HepG2 (cell line): ENCODE data around the gene ING5. TPM values are rescaled to one million over a fixed set of nuclear protein-coding genes. Genes with fewer than 3 reads are reported as not detected.

Experiments
- ATAC-seq: fragments of 200-7000 bp; cut with Tn5 transposase; 3 replicates; pipeline ENCODE4 v1.9.1; 2020; ENCODE audit warnings: mild to moderate bottlenecking, moderate library complexity
- BruUV-seq: library from RNA; stranded (reverse); fragments of 400-500 nt; replicated peaks from 2 replicates; lab custom pipeline; 2021; lab: Mats Ljungman, UMichigan
- CTCF ChIA-PET: fragments of 300-600 bp; formaldehyde crosslinking; extraction: SDS; loops from one replicate; lab custom pipeline; 2021; ENCODE audit warnings: low total read pairs, inconsistent platforms, low intra/inter-chr PET ratio; lab: Yijun Ruan, JAX
- POLR2A ChIA-PET: fragments of 350-600 bp; sonication (Branson Sonifier 250); formaldehyde crosslinking; loops from one replicate; lab custom pipeline; 2020; ENCODE audit warnings: antibody characterized with exemption, inconsistent platforms; lab: Yijun Ruan, JAX
- DNase-seq: peaks from one replicate; pipeline ENCODE4 v3.0.0-alpha.2; 2015; ENCODE audit warnings: low spot score
- FAIRE-seq: peaks from 3 replicates; lab custom pipeline; 2011; peaks lifted over from hg19 to GRCh38; lab: Jason Lieb, UNC
- H2AFZ ChIP-seq: one replicate; pipeline ENCODE4 v1.6.1; 2011; ENCODE audit warnings: low read length, inconsistent platforms
- H3K27ac ChIP-seq: fragments of 300-600 bp; 3 replicates; pipeline ENCODE4 v1.8.0; 2011; ENCODE audit warnings: mixed run types, mild to moderate bottlenecking, mixed read lengths, low read length, inconsistent platforms; ENCODE audit not compliant: insufficient read depth; ENCODE audit errors: extremely low read length
- H3K27me3 ChIP-seq, 2 experiments: fragments of 200-600 bp in 1 of 2; 2 replicates in 1 of 2; 3 replicates in 1 of 2; pipeline versions ENCODE4 v1.6.0 to v1.8.0; 2011; ENCODE audit warnings: low read length in 2 of 2, mild to moderate bottlenecking in 2 of 2, moderate library complexity in 2 of 2, inconsistent platforms in 1 of 2; ENCODE audit not compliant: insufficient read depth in 2 of 2, control insufficient read depth in 1 of 2
- H3K36me3 ChIP-seq, 2 experiments: fragments of 200-600 bp in 1 of 2; replicated peaks in 1 of 2; 2 replicates in 1 of 2; 3 replicates in 1 of 2; pipeline versions ENCODE4 v1.5.1 to v1.8.0; 2011; ENCODE audit warnings: low read length in 2 of 2, inconsistent platforms in 1 of 2; ENCODE audit not compliant: insufficient read depth in 2 of 2, control insufficient read depth in 1 of 2
- H3K4me1 ChIP-seq: 2 replicates; pipeline ENCODE4 v1.5.1; 2012; ENCODE audit warnings: low read length, inconsistent platforms; ENCODE audit not compliant: insufficient read depth
- H3K4me2 ChIP-seq: 2 replicates; pipeline ENCODE4 v1.6.0; 2011; ENCODE audit warnings: low read depth, low read length, inconsistent platforms
- H3K4me3 ChIP-seq, 3 experiments: fragments of 200-600 bp in 1 of 3; sonication (generic), shearing (Covaris generic) in 1 of 3; replicated peaks in 1 of 3; 2 replicates each; pipeline ENCODE4 v1.5.1; 2011 to 2016; ENCODE audit warnings: low read length in 3 of 3, inconsistent platforms in 2 of 3, low read depth in 2 of 3, mild to moderate bottlenecking in 2 of 3, control low read depth in 1 of 3, mixed read lengths in 1 of 3; ENCODE audit not compliant: insufficient read depth in 1 of 3
- H3K79me2 ChIP-seq: one replicate; pipeline ENCODE4 v1.6.1; 2011; ENCODE audit warnings: low read length, inconsistent platforms; ENCODE audit not compliant: insufficient read depth
- H3K9ac ChIP-seq: 2 replicates; pipeline ENCODE4 v1.6.0; 2011; ENCODE audit warnings: mild to moderate bottlenecking, low read depth, low read length, inconsistent platforms; ENCODE audit not compliant: insufficient read depth
- H3K9me3 ChIP-seq: 2 replicates; pipeline ENCODE4 v1.5.1; 2012; ENCODE audit warnings: mild to moderate bottlenecking, low read length
- H4K20me1 ChIP-seq: 2 replicates; pipeline ENCODE4 v1.6.0; 2011; ENCODE audit warnings: inconsistent platforms, mild to moderate bottlenecking, low read length, moderate library complexity; ENCODE audit not compliant: insufficient read depth
- GPN1 ChIP-seq: sonication (generic); formaldehyde crosslinking; IDR thresholded peaks from 2 replicates; pipeline ENCODE4 v1.5.1; 2020; ENCODE audit warnings: missing genetic modification reagents, borderline replicate concordance
- HNF4A ChIP-seq: sonication (generic); formaldehyde crosslinking; IDR thresholded peaks from 2 replicates; pipeline ENCODE4 v1.4.0; 2020; ENCODE audit warnings: missing genetic modification reagents
- HNRNPL ChIP-seq: fragments of 200-400 bp; formaldehyde crosslinking; IDR thresholded peaks from 2 replicates; pipeline ENCODE4 v1.6.1; 2017; ENCODE audit warnings: mild to moderate bottlenecking, low read depth, low read length
- KDM6A ChIP-seq: IDR thresholded peaks from 2 replicates; pipeline ENCODE4 v1.6.1; 2016; ENCODE audit warnings: low read depth
- MAFF ChIP-seq: IDR thresholded peaks from 2 replicates; pipeline ENCODE4 v1.6.1; 2011; ENCODE audit warnings: low read depth, low read length, improper control_type of control experiment
- NCOA1 ChIP-seq: sonication (generic); formaldehyde crosslinking; IDR thresholded peaks from 2 replicates; pipeline ENCODE4 v1.9.0; 2021; ENCODE audit warnings: missing genetic modification reagents
- REST ChIP-seq, 2 experiments: IDR thresholded peaks; 2 replicates each; pipeline ENCODE4 v1.6.1; 2011 to 2012; ENCODE audit warnings: low read length in 2 of 2, borderline replicate concordance in 1 of 2, low read depth in 1 of 2, mild to moderate bottlenecking in 1 of 2, moderate library complexity in 1 of 2
- ZBTB38 ChIP-seq: sonication (generic); formaldehyde crosslinking; IDR thresholded peaks from 2 replicates; pipeline ENCODE4 v1.5.1; 2020; ENCODE audit warnings: mild to moderate bottlenecking, missing genetic modification reagents
- ZNF574 ChIP-seq: sonication (generic); formaldehyde crosslinking; IDR thresholded peaks from 2 replicates; pipeline ENCODE4 v1.4.0; 2020; ENCODE audit warnings: missing genetic modification reagents
- ZNF710 ChIP-seq: sonication (generic); formaldehyde crosslinking; IDR thresholded peaks from 2 replicates; pipeline ENCODE4 v1.5.0; 2020; ENCODE audit warnings: mild to moderate bottlenecking, missing genetic modification reagents, borderline replicate concordance
- WGBS: methylation state at CpG from one replicate; pipeline ENCODE4 v1.1.6; 2017; ENCODE audit warnings: low lambda C conversion rate; 5-methylcytosine and 5-hydroxymethylcytosine counted together
- in situ Hi-C: cut with HindIII; loops from 2 replicates; pipeline ENCODE4 v1.10.0; 2017; ENCODE audit warnings: low pct_unique_long_range_greater_than_20kb; ENCODE audit not compliant: extremely low pct_ligation_motif_present
- intact Hi-C: fragments of 100-400 bp; cut with micrococcal nuclease; formaldehyde crosslinking; loops from one replicate; pipeline ENCODE4 v1.10.0; 2022; ENCODE audit not compliant: unreplicated experiment
- polyA plus RNA-seq, 8 experiments: library from polyadenylated mRNA; depleted of rRNA in 3 of 8; stranded (reverse) in 7 of 8; unstranded in 1 of 8; fragments of >200 nt; fragmentation: Illumina TruSeq in 4 of 8; extraction: Trizol in 4 of 8; gene quantifications; 2 replicates each; pipeline versions ENCODE4 v1.2.1 to v1.2.3, GENCODE V29; 2011 to 2016; ENCODE audit warnings: low read depth in 4 of 8, missing spikeins in 1 of 8, mixed read lengths in 1 of 8; ENCODE audit not compliant: insufficient read depth in 1 of 8
- total RNA-seq, 5 experiments: library from RNA; depleted of rRNA; stranded (reverse); fragments of >200 nt; fragmentation: Illumina TruSeq; extraction: Trizol; gene quantifications; 2 replicates each; pipeline ENCODE4 v1.2.3, GENCODE V29; 2016; ENCODE audit warnings: low read depth in 1 of 5

ING5 gene
- total and polyA plus RNA-seq, 2 of the 13 experiments (the other 11 are each of a cell fraction or from before 2014, with no cell fraction given) = 61.9 to 71.9 TPM

DNA sequence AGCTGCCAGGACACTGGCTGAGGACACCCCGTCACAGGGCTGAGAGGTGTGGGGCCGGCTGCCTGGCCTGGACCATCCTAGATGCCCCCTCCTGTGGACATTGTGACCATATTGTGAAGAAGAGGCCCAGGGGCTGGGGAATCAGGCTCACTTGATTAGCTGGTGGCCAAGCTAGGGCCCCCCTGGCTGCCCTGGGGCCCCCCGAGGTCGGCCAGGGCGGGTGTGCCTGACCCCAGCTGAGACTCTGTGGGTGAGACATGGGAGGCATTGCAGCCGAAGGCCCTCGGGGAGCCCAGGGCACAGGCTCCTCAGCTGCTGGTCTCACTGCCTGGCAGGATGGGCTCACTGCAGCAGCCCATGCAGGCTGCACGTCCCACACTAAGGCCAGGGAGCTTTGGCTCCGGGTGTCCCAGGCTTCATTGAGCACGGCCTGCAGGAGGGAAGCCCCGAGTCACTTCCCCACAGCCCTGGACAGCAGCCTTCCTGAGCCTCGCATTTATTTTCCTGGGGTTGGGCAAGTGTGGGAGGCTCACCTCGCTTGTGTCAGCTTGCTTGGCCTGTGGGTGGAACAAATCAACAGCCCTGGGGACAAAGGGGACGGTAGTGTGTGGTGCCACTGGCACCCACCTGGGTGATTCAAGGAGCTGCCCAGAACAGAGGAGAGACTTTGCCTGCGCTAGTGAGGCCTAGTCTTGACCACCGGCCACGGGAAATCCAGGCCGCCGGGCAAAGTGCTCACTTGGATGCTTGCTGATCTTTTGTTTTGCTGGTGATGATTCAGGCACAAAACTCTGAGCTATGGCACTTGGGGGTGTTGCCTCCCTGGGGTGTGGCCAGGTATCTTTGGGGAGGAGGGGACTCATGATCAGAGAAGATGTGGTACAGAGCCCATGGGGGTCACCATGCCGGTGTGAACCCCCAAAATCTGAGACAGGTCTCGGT, 76.1 kb downstream of the ING5 start:
- no TSS peak for BruUV-seq
- ATAC-seq (peak; percentile 3), FAIRE-seq (no peak), DNase-seq (no peak)
- peak overlapping the region; percentile 56 for H3K4me2 ChIP-seq
- peak overlapping the region in 1 of 3 experiments; percentile 51; a peak in 1 of 6 replicates for H3K4me3 ChIP-seq
- peaks cover 55% of the 10 kb centered on the region for H3K4me1 ChIP-seq
- POLR2A ChIA-PET = interaction anchor here (0.5 to 1.9 kb wide), 7 partner anchors 7 to 559 kb away, joined by 3 to 11 read pairs (median 3); partner anchors contain the start of genes ING5 and NEU4
- H3K27me3 ChIP-seq = no peaks in the 10 kb centered on the region
- no peaks in the 10 kb centered on the region for H4K20me1 ChIP-seq
- in situ Hi-C loops (no loop called here), intact Hi-C loops (no loop called here)
- H3K9me3 ChIP-seq = peaks cover 14% of the 10 kb centered on the region
- H2AFZ ChIP-seq = no peak overlapping the region
- no peaks in the 10 kb centered on the region for H3K79me2 ChIP-seq
- H3K36me3 ChIP-seq = no peaks in the 10 kb centered on the region
- H3K9ac ChIP-seq = peak overlapping the region; percentile 28
- WGBS = 46% methylated on average over 14 of the region's 21 CpGs
- CTCF ChIA-PET = no interaction called here
- no peak overlapping the region for H3K27ac ChIP-seq
- TF ChIP-seq HNRNPL (0 out of 2 replicates have a peak, but pooled peaks have one; percentile 34), NCOA1 (CRISPR knock-in tag) (0 out of 2 replicates have a peak, but pooled peaks have one; percentile 48), ZNF574 (CRISPR knock-in tag) (0 out of 2 replicates have a peak, but pooled peaks have one; percentile 38), ZNF710 (no peak), KDM6A (CRISPR knock-in tag) (no peak), ZBTB38 (CRISPR knock-in tag) (0 out of 2 replicates have a peak, but pooled peaks have one; percentile 47), GPN1 (no peak), MAFF (no peak), REST (IDR thresholded peaks at IDR 0.05; ENCODE audit: borderline replicate concordance in 1 of 2, low read depth in 1 of 2, low read length in 2 of 2) (peak in 1 of 2 experiments; percentile 51; a peak in 1 of 4 replicates), HNF4A (CRISPR knock-in tag) (peak; percentile 12; the same call in 1 of the 2 replicates)
